Measurements from ENCODE around the gene SORBS2.

The SORBS2 gene

GRCh38 chr4:185839770-185840169 is 27.8 kb upstream of the SORBS2 start:
- Histone ChIP-seq H3K27ac (ENCODE audit: low read length) (no peak overlapping the region), H2AFZ (ENCODE audit: low read depth, low read length) (no peak overlapping the region), H3K9me3 (ENCODE audit: insufficient read depth, low read length, severe bottlenecking) (no peaks in the 10 kb centered on the region), H3K4me1 (ENCODE audit: insufficient read depth, low read length) (no peaks in the 10 kb centered on the region), H3K36me3 (ENCODE audit: insufficient read depth, low read length) (no peaks in the 10 kb centered on the region), H4K20me1 (ENCODE audit: insufficient read depth, low read length) (no peaks in the 10 kb centered on the region), H3K4me3 (ENCODE audit: low read depth in 1 of 2, low read length in 2 of 2) (no peak overlapping the region), H3K27me3 (ENCODE audit: insufficient read depth, low read length, poor library complexity) (no peaks in the 10 kb centered on the region), H3K79me2 (ENCODE audit: insufficient read depth, low read length) (no peaks in the 10 kb centered on the region), H3K9ac (ENCODE audit: low read depth, low read length) (no peak overlapping the region), H3K4me2 (ENCODE audit: insufficient read depth, low read length) (no peak overlapping the region)
- ATAC-seq (ENCODE audit: insufficient read depth, low read depth) (no peak), DNase-seq (no peak)
- TF ChIP-seq CTCF (IDR thresholded peaks at IDR 0.05; ENCODE audit: borderline replicate concordance, extremely low read depth, low read length, poor library complexity, severe bottlenecking) (no peak), EZH2 (IDR thresholded peaks at IDR 0.05; ENCODE audit: borderline replicate concordance, low read depth, low read length, severe bottlenecking) (no peak)

GRCh38 chr4:185839194-185839712 is 27.3 kb upstream of the SORBS2 start:
- Histone ChIP-seq H3K9ac (ENCODE audit: low read depth, low read length) (no peak overlapping the region), H3K4me3 (ENCODE audit: low read depth in 1 of 2, low read length in 2 of 2) (no peak overlapping the region), H3K27ac (ENCODE audit: low read length) (no peak overlapping the region), H2AFZ (ENCODE audit: low read depth, low read length) (no peak overlapping the region), H3K79me2 (ENCODE audit: insufficient read depth, low read length) (no peaks in the 10 kb centered on the region), H3K9me3 (ENCODE audit: insufficient read depth, low read length, severe bottlenecking) (no peaks in the 10 kb centered on the region), H3K4me1 (ENCODE audit: insufficient read depth, low read length) (no peaks in the 10 kb centered on the region), H3K4me2 (ENCODE audit: insufficient read depth, low read length) (no peak overlapping the region), H3K27me3 (ENCODE audit: insufficient read depth, low read length, poor library complexity) (no peaks in the 10 kb centered on the region), H3K36me3 (ENCODE audit: insufficient read depth, low read length) (no peaks in the 10 kb centered on the region), H4K20me1 (ENCODE audit: insufficient read depth, low read length) (no peaks in the 10 kb centered on the region)
- DNase-seq (no peak), ATAC-seq (ENCODE audit: insufficient read depth, low read depth) (no peak)
- TF ChIP-seq EZH2 (IDR thresholded peaks at IDR 0.05; ENCODE audit: borderline replicate concordance, low read depth, low read length, severe bottlenecking) (no peak), CTCF (IDR thresholded peaks at IDR 0.05; ENCODE audit: borderline replicate concordance, extremely low read depth, low read length, poor library complexity, severe bottlenecking) (no peak)

GRCh38 chr4:185838514-185839193 is 26.7 kb upstream of the SORBS2 start:
- H3K4me1 ChIP-seq (ENCODE audit: insufficient read depth, low read length): no peaks in the 10 kb centered on the region
- H3K27ac ChIP-seq (ENCODE audit: low read length): no peak overlapping the region
- H3K36me3 ChIP-seq (ENCODE audit: insufficient read depth, low read length): no peaks in the 10 kb centered on the region
- H3K9ac ChIP-seq (ENCODE audit: low read depth, low read length): no peak overlapping the region
- TF ChIP-seq EZH2 (IDR thresholded peaks at IDR 0.05; ENCODE audit: borderline replicate concordance, low read depth, low read length, severe bottlenecking) (no peak), CTCF (IDR thresholded peaks at IDR 0.05; ENCODE audit: borderline replicate concordance, extremely low read depth, low read length, poor library complexity, severe bottlenecking) (no peak)
- no peak overlapping the region for H2AFZ ChIP-seq (ENCODE audit: low read depth, low read length)
- no peaks in the 10 kb centered on the region for H3K79me2 ChIP-seq (ENCODE audit: insufficient read depth, low read length)
- no peaks in the 10 kb centered on the region for H3K9me3 ChIP-seq (ENCODE audit: insufficient read depth, low read length, severe bottlenecking)
- H3K4me3 ChIP-seq (ENCODE audit: low read depth in 1 of 2, low read length in 2 of 2): no peak overlapping the region
- H3K4me2 ChIP-seq (ENCODE audit: insufficient read depth, low read length): no peak overlapping the region
- DNase-seq (no peak), ATAC-seq (ENCODE audit: insufficient read depth, low read depth) (no peak)
- no peaks in the 10 kb centered on the region for H4K20me1 ChIP-seq (ENCODE audit: insufficient read depth, low read length)
- no peaks in the 10 kb centered on the region for H3K27me3 ChIP-seq (ENCODE audit: insufficient read depth, low read length, poor library complexity)

Data from DND-41 (cell line).